ENCODE measurements around the gene PARD3B. TPM values are rescaled to one million over a fixed set of nuclear protein-coding genes. Genes with fewer than 3 reads are reported as not detected.

PARD3B gene
- total and polyA plus RNA-seq, 2 of the 13 experiments (the other 11 are each of a cell fraction or from before 2014, with no cell fraction given): 0.71 to 2.3 TPM

DNA sequence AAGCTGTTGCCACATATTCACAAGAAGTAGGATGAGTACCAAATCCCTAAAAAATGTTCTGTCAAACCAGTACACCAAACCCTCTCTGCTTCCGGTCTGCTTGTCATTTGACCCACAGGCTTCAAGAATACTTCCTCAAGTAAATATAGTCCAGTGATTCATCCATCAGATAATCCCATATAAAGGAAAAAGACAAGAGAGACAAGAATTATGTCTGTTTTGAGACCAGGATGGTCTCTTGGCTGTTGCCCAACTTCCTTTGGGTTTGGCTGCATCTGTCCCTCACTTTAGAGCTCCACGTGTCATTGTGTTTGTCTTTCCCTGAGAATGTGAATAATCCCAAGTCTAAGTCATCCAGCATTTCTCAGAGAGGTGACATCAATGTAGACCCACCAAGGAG lies 1045.5 kb downstream of the PARD3B start:
- in situ Hi-C loops (cut with HindIII; ENCODE audit: extremely low pct_ligation_motif_present, low pct_unique_long_range_greater_than_20kb): no loop called here
- ChIA-PET CTCF (ENCODE audit: low intra/inter-chr PET ratio, low total read pairs) (no interaction called here), POLR2A (no interaction called here)
- Histone ChIP-seq H2AFZ (ENCODE audit: low read length) (no peak overlapping the region), H3K4me1 (ENCODE audit: insufficient read depth, low read length) (no peaks in the 10 kb centered on the region), H3K9ac (ENCODE audit: insufficient read depth, low read depth, low read length) (no peak overlapping the region), H3K4me2 (ENCODE audit: low read depth, low read length) (no peak overlapping the region), H3K36me3 (replicated peaks in 1 of 2; ENCODE audit: control insufficient read depth in 1 of 2, insufficient read depth in 2 of 2, low read length in 2 of 2) (no peaks in the 10 kb centered on the region), H3K4me3 (replicated peaks in 1 of 3; ENCODE audit: insufficient read depth in 1 of 3, low read depth in 2 of 3, low read length in 3 of 3) (no peak overlapping the region), H4K20me1 (ENCODE audit: insufficient read depth, low read length) (no peaks in the 10 kb centered on the region), H3K79me2 (ENCODE audit: insufficient read depth, low read length) (no peaks in the 10 kb centered on the region), H3K9me3 (ENCODE audit: low read length) (no peaks in the 10 kb centered on the region), H3K27ac (ENCODE audit: extremely low read length, insufficient read depth, low read length) (no peak overlapping the region), H3K27me3 (ENCODE audit: control insufficient read depth in 1 of 2, insufficient read depth in 2 of 2, low read length in 2 of 2) (no peaks in the 10 kb centered on the region)
- no peak for TF ChIP-seq ZNF33A (CRISPR knock-in tag; IDR thresholded peaks at IDR 0.05; ENCODE audit: borderline replicate concordance)
- TF ChIP-seq ZNF292 (CRISPR knock-in tag; IDR thresholded peaks at IDR 0.05; ENCODE audit: borderline replicate concordance, low read depth): no peak
- no peak for TF ChIP-seq ZFP36L1 (CRISPR knock-in tag; IDR thresholded peaks at IDR 0.05)
- TF ChIP-seq, protein P1, sequence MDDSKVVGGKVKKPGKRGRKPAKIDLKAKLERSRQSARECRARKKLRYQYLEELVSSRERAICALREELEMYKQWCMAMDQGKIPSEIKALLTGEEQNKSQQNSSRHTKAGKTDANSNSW (CRISPR knock-in tag; IDR thresholded peaks at IDR 0.05; ENCODE audit: borderline replicate concordance): no peak
- no peak for TF ChIP-seq HNRNPUL1 (IDR thresholded peaks at IDR 0.05; ENCODE audit: low read depth, low read length)
- TF ChIP-seq CCDC6 (CRISPR knock-in tag; IDR thresholded peaks at IDR 0.05): no peak
- no peak for TF ChIP-seq ZNF746 (CRISPR knock-in tag; IDR thresholded peaks at IDR 0.05)
- TF ChIP-seq AKAP8 (CRISPR knock-in tag; IDR thresholded peaks at IDR 0.05): no peak
- no peak for TF ChIP-seq ZNF598 (CRISPR knock-in tag; IDR thresholded peaks at IDR 0.05; ENCODE audit: borderline replicate concordance)
- TF ChIP-seq PBX3 (CRISPR knock-in tag; IDR thresholded peaks at IDR 0.05; ENCODE audit: borderline replicate concordance): no peak
- TF ChIP-seq MTA3 (CRISPR knock-in tag; IDR thresholded peaks at IDR 0.05): no peak
- no peak for DNase-seq (ENCODE audit: low spot score)
- no TSS peak for BruUV-seq (replicated peaks)
- ATAC-seq: no peak
- FAIRE-seq: no peak
- 41% methylated on average over 2 of the region's 2 CpGs for WGBS (ENCODE audit: low lambda C conversion rate)
- intact Hi-C loops (cut with micrococcal nuclease; ENCODE audit: unreplicated experiment): no loop called here

Measured in HepG2 (cell line).